Epithelial cell of esophagus (primary cell): ENCODE measurements around the gene GRPEL1.

Experiments used
- DNase-seq: peaks from one replicate; pipeline ENCODE4 v3.0.0; 2010; ENCODE audit warnings: low read depth
- H3K4me3 ChIP-seq: 2 replicates; pipeline ENCODE4 v1.5.1; 2011; ENCODE audit warnings: mild to moderate bottlenecking, low read length, control low read depth
- TF ChIP-seq, protein P1 (sequence below): IDR thresholded peaks from 2 replicates; pipeline ENCODE4 v1.5.1; 2011; ENCODE audit warnings: low read depth, mild to moderate bottlenecking, low read length, control low read depth, inconsistent platforms; ENCODE audit not compliant: insufficient read depth; ENCODE audit errors: missing control alignments

Gene GRPEL1

DNA sequence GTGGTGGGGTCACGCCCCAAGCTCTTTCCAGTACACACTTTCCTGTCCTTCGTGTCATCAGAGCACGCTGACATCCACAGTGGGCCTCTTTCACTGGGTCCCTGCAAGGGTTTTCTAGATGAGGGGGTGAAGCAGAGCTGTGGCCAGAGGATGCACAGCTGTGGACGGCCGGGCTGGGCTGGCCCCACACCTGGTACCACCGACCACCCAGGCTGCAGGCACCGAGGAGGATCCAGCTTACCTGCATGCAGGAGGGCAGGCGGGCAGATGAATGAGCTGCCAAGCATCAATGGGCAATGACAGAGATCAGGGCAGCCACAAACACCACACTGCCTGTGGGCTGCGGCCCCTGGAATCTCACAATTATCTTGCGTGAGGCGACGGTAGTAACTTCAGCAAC, 9.5 kb upstream of the GRPEL1 start:
- no peak for DNase-seq
- no peak overlapping the region for H3K4me3 ChIP-seq
- TF ChIP-seq, protein P1, sequence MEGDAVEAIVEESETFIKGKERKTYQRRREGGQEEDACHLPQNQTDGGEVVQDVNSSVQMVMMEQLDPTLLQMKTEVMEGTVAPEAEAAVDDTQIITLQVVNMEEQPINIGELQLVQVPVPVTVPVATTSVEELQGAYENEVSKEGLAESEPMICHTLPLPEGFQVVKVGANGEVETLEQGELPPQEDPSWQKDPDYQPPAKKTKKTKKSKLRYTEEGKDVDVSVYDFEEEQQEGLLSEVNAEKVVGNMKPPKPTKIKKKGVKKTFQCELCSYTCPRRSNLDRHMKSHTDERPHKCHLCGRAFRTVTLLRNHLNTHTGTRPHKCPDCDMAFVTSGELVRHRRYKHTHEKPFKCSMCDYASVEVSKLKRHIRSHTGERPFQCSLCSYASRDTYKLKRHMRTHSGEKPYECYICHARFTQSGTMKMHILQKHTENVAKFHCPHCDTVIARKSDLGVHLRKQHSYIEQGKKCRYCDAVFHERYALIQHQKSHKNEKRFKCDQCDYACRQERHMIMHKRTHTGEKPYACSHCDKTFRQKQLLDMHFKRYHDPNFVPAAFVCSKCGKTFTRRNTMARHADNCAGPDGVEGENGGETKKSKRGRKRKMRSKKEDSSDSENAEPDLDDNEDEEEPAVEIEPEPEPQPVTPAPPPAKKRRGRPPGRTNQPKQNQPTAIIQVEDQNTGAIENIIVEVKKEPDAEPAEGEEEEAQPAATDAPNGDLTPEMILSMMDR = no peak

DNA sequence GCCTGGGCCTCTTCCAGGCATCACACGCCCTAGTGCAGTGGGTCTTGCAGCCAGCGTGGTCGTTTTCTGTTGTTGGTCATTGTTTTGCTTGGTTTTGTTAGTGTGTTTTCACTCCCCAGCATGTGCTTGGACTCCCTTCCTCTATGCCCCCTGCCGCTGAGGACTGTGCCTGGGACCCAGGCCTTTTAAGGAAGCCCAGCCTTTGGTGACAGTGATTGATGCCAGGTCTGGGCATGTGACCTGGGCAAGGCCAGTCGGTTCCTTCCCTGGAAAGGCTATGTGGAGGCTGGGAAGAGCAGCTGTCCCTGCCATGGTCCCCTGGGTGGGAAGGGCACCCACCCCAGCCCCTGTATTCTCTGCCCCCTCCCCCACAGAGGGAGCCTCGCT, 8.8 kb upstream of the GRPEL1 start:
- no peak overlapping the region for H3K4me3 ChIP-seq
- TF ChIP-seq, protein P1 = no peak
- DNase-seq = no peak

DNA sequence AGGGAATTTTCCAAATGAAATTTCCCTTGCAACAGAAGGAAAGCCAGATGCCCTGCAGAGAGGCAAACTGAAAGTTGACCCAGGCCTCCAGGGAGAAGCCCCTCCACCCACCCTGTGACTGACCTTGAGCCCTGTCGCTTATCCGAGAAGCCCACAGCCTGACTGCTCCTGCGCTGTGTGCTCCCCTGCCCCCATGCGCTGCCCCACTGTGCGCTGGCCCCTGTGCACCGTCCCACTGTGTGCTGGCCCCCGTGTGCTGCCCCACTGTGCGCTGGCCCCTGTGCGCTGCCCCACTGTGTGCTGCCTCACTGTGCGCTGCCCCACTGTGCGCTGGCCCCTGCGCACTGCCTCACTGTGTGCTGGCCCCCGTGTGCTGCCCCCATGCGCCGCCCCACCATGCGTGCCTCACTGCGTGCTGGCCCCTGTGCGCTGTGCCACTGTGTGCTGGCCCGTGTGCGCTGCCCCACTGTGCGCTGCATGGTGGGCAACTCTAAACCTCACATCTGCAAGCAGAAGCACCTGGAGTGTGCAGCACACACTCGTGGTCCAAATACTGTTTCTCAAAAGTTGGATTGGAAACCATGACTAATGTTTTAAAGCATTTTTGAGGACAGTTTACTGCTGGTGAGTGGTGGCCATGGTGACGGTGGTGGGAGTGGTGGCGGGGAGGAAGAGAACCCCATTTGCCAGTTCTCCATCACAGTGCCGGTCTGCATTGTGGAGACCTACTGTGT, 8.3 kb upstream of the GRPEL1 start:
- no peak for DNase-seq
- TF ChIP-seq, protein P1 = no peak
- no peak overlapping the region for H3K4me3 ChIP-seq

DNA sequence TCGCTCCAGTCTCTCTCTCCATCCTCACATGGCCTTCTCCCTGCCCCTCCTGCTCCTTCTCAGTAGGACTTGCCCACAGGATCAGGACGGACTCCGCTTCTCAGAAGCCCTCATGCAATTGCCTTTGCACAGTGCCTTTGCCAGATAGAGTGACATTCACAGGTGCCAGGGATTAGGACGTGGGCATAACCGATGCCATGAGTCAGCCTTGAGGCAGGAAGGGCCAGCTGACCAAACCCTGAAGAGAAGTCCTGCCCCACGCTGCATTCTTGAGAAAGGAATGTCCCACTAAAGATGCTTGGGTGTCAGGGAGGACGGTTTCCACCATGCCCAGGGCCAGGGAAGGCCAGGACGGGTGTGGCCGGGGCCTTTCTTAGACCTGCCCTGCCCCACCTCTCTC, 6.6 kb upstream of the GRPEL1 start:
- no peak for DNase-seq
- no peak overlapping the region for H3K4me3 ChIP-seq
- TF ChIP-seq, protein P1 = no peak

DNA sequence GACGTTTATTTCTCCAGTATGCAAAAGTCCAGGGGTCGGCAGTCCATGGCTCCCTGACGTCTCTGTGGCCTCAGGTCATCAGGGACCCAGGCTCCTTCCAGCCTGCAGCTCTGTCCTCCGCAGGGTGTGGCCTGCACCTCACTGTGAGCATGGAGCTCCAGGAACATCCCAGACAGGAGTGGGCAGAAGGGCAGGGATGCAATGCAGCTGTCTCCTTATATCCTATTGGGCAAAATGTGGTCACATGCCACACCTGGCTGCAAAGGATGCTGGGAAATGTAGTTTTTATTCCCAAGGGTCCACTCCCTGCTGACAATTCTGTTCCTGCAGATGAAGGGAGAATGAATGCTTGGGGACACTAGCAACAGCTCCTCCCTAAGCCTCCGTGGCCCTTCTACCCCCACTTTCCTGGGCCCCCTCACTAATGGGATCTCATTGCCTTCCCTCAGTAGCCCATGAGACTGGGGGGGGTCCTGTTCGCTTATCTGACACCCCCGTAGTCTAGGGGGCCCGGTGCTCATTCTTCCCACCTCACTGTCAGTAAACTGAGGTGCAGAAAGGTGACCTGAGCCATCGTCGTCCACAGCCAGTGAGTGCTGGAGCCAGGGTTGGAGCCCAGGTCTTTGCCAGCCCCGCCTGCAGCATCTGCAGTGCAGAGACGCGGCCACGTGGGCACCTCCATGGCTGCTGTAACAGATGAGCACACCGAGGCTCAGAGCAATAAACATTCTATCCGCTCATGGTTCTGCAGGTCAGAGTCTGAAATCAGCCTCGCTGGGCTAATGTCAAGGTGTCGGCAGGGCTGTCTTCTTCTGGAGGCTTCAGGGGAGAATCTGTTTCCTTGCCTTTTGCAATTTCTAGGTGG, 5.9 kb upstream of the GRPEL1 start:
- TF ChIP-seq, protein P1 = no peak
- H3K4me3 ChIP-seq = no peak overlapping the region
- peak; percentile 60 for DNase-seq

DNA sequence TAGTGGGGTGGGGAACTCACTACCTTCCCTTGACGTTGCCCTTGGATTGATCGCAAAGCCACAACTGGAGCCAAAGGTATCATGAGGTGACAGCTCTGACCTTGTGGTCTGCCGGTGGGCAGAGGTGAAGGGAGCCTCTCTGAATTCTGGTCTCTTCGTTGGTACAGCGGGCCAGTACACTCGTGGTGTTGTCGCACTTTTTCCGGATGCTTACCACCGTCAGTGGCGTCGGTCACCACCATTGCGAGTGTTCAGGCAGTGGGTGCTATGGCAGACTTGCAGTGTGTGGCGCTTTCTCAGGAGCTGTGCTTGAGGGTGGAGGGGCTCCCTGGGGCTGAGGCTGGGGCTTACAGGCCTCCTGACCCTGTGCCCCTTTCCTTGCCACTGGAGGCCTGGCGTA, 5.2 kb upstream of the GRPEL1 start:
- DNase-seq = no peak
- TF ChIP-seq, protein P1 = no peak
- no peak overlapping the region for H3K4me3 ChIP-seq
